Breast epithelium (tissue), 4 donors: Measurements from ENCODE around the gene EVX1. TPM values are rescaled to one million over a fixed set of nuclear protein-coding genes. Genes with fewer than 3 reads are reported as not detected.

Experiments used
- DNase-seq, 2 donors: peaks; one replicate each; pipeline ENCODE4 v3.0.0-alpha.2; 2019; ENCODE audit warnings: low spot score in 2 of 2
- H3K27ac ChIP-seq, 2 donors: fragments of 200-600 bp; sonication (generic) in 1 of 2; one replicate each; pipeline ENCODE4 v1.5.1; 2016 to 2019; ENCODE audit warnings: mild to moderate bottlenecking in 1 of 2
- H3K27me3 ChIP-seq, 2 donors: fragments of 200-600 bp; sonication (generic) in 1 of 2; one replicate each; pipeline versions ENCODE4 v1.5.1 to v1.6.0; 2017 to 2019; ENCODE audit warnings: control low read depth in 1 of 2, mild to moderate bottlenecking in 1 of 2
- H3K36me3 ChIP-seq: fragments of 200-600 bp; one replicate; pipeline ENCODE4 v1.5.1; 2019
- H3K4me1 ChIP-seq, 2 donors: fragments of 200-600 bp; sonication (generic); one replicate each; pipeline ENCODE4 v1.5.1; 2016 to 2019; ENCODE audit warnings: control low read depth in 1 of 2
- H3K4me3 ChIP-seq, 3 donors: fragments of 200-600 bp; sonication (generic); 1 replicate in 2 of 3; 2 replicates in 1 of 3; pipeline ENCODE4 v1.5.1; 2016 to 2019; ENCODE audit warnings: mild to moderate bottlenecking in 3 of 3, moderate library complexity in 2 of 3
- H3K9me3 ChIP-seq, 2 donors: fragments of 200-600 bp; sonication (generic) in 1 of 2; one replicate each; pipeline ENCODE4 v1.5.1; 2016 to 2019; ENCODE audit warnings: control low read depth in 1 of 2
- POLR2A ChIP-seq: fragments of 450-650 bp; IDR thresholded peaks from one replicate; pipeline ENCODE4 v1.6.1; 2016; ENCODE audit warnings: antibody characterized with exemption, mild to moderate bottlenecking, moderate library complexity
- POLR2AphosphoS5 ChIP-seq, 3 donors: sonication (generic); formaldehyde crosslinking; IDR thresholded peaks; one replicate each; pipeline ENCODE4 v1.6.1; 2017; ENCODE audit warnings: antibody characterized with exemption in 3 of 3
- intact Hi-C: fragments of 100-400 bp; cut with DNase I; formaldehyde crosslinking; loops from one replicate; pipeline ENCODE4 v1.15.1; 2023; ENCODE audit warnings: low total_unique reads
- total RNA-seq, 3 donors: library from RNA; depleted of rRNA; stranded (reverse); fragments of >200 nt; gene quantifications; one replicate each; pipeline ENCODE4 v1.1.0, GENCODE V29; 2016
- TF ChIP-seq, protein P1 (sequence below), 3 donors: fragments of 450-650 bp; IDR thresholded peaks; one replicate each; pipeline ENCODE4 v1.5.1; 2016 to 2017; ENCODE audit warnings: antibody characterized with exemption in 3 of 3, mild to moderate bottlenecking in 3 of 3, moderate library complexity in 3 of 3

Gene EVX1
- total RNA-seq, 3 donors from 2014 or later = not detected

DNA sequence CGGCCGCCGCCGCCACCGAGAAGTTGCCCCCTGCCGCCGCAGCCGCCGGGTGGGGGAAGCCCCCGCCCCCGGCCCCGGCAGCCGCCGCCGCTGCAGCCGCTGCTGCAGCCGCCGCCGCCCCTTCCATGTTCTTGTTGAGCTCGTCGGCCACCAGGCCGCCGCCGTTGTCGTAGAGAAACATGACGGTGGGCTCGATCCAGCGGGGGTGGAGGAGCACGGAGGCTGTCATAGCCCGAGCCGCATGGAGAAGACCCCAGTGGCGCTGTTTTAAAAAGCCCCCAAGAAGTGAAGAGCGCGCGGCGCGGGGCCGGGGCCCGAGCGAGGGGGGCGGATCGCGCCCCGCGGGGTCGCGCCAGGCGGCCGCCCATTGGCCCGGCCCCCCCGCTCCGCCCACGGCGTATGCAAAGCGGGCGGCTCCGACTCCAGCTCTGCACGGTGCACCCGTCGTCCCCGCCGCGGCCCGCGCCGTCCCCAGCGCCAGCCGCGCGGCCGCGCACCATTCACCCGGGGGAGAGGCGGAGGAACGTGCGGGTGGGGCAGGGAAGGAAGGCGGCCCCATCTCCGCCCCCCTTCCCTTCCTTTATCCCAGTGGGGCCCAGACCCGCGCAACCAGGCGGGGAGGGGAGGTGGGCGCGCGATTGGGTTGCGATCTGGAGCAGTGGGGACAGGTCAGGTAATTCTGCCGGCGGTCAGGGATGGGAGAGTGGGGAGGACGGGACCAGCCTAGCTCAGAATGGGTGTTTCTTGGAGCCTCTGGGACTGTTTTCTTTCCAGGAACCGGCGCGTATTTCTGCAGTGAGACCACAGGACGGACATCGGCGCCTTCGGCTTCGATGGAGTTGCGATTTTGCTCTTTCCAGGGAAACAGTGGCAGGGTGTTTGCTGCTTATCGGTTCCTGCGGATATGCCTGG is 42.5 kb upstream of the EVX1 start, which contains the start of gene HOXA13:
TSS of gene HOXA13 (minus strand) at position 243 of the 912 bp plus-strand sequence. CDS start at position 229, 14 bp downstream.
- TF ChIP-seq, protein P1, sequence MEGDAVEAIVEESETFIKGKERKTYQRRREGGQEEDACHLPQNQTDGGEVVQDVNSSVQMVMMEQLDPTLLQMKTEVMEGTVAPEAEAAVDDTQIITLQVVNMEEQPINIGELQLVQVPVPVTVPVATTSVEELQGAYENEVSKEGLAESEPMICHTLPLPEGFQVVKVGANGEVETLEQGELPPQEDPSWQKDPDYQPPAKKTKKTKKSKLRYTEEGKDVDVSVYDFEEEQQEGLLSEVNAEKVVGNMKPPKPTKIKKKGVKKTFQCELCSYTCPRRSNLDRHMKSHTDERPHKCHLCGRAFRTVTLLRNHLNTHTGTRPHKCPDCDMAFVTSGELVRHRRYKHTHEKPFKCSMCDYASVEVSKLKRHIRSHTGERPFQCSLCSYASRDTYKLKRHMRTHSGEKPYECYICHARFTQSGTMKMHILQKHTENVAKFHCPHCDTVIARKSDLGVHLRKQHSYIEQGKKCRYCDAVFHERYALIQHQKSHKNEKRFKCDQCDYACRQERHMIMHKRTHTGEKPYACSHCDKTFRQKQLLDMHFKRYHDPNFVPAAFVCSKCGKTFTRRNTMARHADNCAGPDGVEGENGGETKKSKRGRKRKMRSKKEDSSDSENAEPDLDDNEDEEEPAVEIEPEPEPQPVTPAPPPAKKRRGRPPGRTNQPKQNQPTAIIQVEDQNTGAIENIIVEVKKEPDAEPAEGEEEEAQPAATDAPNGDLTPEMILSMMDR (IDR thresholded peaks at IDR 0.05) = no peak
- TF ChIP-seq POLR2AphosphoS5 (IDR thresholded peaks at IDR 0.05) (no peak), POLR2A (no peak)
- no peaks in the 10 kb centered on the region for H3K9me3 ChIP-seq
- peak within 1 kb of the TSS; percentile 43 to 69 (median 45) for H3K4me3 ChIP-seq
- DNase-seq = no peak
- H3K27me3 ChIP-seq = peaks cover 24 to 97% of the 10 kb centered on the region in 2 donors
- no peaks in the 10 kb centered on the region for H3K36me3 ChIP-seq
- intact Hi-C loops = no loop called here
- H3K27ac ChIP-seq = no peak within 1 kb of the TSS
- H3K4me1 ChIP-seq = peaks cover 6 to 11% of the 10 kb centered on the region in 2 donors

DNA sequence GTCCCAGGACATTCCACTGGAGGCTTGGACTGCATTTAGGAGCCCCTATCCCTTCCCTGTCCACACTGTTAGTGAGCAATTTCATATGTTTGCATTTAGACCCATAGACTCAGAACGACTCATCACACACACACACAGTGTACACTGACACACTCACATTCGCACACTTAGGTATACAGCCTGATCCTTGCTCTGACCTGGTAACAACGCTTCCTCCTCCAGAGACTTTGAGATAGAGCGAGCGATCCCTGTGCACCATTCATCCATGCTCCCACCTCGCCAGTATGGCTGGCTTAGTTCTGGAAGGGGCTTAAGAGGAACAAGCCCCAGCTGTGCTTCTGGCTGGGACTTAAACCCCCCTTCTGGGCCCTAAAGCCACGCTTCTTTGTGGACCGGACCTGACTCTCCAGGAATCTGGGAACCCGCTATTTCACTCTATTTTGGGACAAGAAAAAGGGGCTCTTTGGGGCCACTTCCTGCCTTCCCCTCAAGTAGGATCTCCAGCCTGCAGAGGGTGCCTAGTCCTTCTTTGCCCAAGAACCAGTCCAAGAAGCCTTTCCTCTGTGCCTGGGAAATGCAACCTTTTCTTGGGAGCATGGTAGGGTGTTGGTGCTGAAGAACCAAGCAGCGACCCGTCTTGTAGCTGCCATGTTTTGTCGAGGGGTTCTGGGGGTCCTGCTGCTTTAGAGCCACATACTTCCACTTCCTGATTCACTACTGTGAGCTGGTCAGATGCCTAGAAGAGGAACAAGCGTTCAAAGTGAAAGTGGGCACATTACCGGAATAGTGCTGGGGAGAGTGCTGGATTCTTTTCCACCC is 41.6 kb upstream of the EVX1 start:
- peaks cover 24 to 97% of the 10 kb centered on the region in 2 donors for H3K27me3 ChIP-seq
- peak overlapping the region; percentile 43 to 69 (median 45) for H3K4me3 ChIP-seq
- intact Hi-C loops = no loop called here
- H3K4me1 ChIP-seq = peaks cover 9 to 11% of the 10 kb centered on the region in 2 donors
- no peak for TF ChIP-seq POLR2A
- no peaks in the 10 kb centered on the region for H3K9me3 ChIP-seq
- H3K27ac ChIP-seq = no peak overlapping the region
- no peaks in the 10 kb centered on the region for H3K36me3 ChIP-seq
- no peak for DNase-seq

DNA sequence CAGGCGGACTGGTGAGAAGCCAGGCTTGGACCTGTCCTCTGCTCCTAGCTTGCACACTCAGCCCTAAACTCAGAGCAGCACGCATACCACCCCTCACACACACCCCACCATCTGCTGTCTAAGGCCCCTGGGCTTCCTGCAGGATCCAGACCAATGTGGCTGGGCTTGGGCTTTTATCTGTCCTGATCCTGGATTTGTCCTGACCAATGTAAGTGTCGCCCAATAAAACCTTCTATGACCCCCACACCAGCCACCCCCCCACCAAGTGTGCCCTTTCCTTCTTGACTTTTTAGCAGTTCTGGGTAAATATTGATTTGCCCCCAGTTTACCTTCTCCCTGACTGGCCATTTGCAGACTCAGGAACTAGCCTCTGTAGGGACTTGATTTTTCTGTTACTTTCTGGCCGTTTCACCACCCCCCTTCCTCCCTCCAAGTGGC is 41.0 kb upstream of the EVX1 start:
- DNase-seq = no peak
- H3K9me3 ChIP-seq = no peaks in the 10 kb centered on the region
- H3K27me3 ChIP-seq = peaks cover 24 to 97% of the 10 kb centered on the region in 2 donors
- H3K36me3 ChIP-seq = no peaks in the 10 kb centered on the region
- TF ChIP-seq POLR2A = no peak
- TF ChIP-seq POLR2AphosphoS5 (IDR thresholded peaks at IDR 0.05) = no peak
- TF ChIP-seq, protein P1 (IDR thresholded peaks at IDR 0.05) = no peak
- H3K4me3 ChIP-seq = peak overlapping the region in 2 of 3 donors; percentile 5 to 69
- no peak overlapping the region for H3K27ac ChIP-seq
- intact Hi-C loops = no loop called here
- peaks cover 9 to 11% of the 10 kb centered on the region in 2 donors for H3K4me1 ChIP-seq

DNA sequence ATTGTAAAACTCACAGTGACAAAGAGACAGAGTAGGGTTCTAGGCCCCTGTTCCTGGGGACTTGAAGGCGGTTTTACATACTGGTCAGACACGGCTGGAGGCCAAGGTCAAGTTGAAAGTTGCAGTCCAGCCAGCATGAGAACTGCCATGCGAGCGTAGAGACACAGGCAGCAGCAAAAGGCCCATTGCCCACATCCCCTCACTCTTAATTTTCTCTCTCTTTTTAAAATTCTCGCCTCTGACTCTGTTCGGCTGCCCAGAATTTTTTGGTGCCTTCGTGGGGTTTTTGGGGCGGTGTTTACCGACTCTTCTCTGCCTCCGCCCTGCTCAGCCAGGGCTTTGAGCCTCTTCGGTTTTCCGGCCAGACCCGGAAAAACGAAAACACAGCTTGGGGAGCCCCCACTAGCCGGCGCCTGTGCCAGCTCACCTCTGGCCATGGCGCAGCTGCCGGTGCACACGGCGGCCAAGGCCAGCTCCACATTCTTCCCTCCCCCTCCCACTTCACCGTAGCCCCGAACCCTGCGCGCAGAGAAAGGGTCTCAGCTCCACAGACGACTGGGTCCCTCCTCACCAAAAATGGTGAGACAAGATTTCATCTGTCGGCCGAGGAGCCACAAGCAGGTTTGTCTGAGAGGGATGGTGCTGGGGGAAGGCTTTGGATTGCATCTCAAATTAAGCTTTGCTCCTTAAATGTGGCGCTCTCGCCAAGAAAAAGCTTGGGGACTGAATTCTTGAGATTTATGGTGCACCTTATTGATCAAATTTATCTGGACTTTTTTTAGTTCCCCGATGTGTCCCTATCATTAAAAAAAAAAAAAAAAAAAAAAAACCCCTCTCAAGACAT is 40.4 kb upstream of the EVX1 start:
- H3K9me3 ChIP-seq = no peaks in the 10 kb centered on the region
- peaks cover 9 to 11% of the 10 kb centered on the region in 2 donors for H3K4me1 ChIP-seq
- intact Hi-C loops = no loop called here
- H3K27me3 ChIP-seq = peaks cover 24 to 97% of the 10 kb centered on the region in 2 donors
- peak in 1 of 2 donors; percentile 9 for DNase-seq
- H3K27ac ChIP-seq = no peak overlapping the region
- H3K36me3 ChIP-seq = no peaks in the 10 kb centered on the region
- no peak overlapping the region for H3K4me3 ChIP-seq
- TF ChIP-seq, protein P1 (IDR thresholded peaks at IDR 0.05) = no peak
- TF ChIP-seq POLR2AphosphoS5 (IDR thresholded peaks at IDR 0.05) = no peak
- TF ChIP-seq POLR2A = no peak

DNA sequence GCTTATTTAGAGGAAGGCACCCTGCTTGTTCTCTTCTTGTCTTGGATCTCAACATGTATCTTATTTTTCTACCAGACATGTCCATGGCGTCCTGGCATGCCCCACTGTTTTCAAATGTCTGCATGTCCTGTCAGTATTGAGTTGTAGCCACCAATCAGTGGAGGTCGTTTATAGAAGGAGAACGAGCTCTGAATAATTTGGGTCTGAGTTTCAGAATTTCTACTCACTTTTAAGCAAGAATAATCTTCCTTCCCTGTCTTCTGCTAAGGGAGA is 39.8 kb upstream of the EVX1 start:
- DNase-seq = no peak

More for the DNA sequence above, 39.8 kb upstream of the EVX1 start:
- Histone ChIP-seq H3K36me3 (no peaks in the 10 kb centered on the region), H3K27me3 (peaks cover 22 to 97% of the 10 kb centered on the region in 2 donors), H3K27ac (no peak overlapping the region), H3K9me3 (no peaks in the 10 kb centered on the region), H3K4me3 (no peak overlapping the region), H3K4me1 (peaks cover 9 to 11% of the 10 kb centered on the region in 2 donors)
- intact Hi-C loops = no loop called here
- TF ChIP-seq, protein P1 (IDR thresholded peaks at IDR 0.05) = no peak
